ENCODE results near the gene EDIL3.
A peak's percentile ranks its signal among the peaks of the same experiment; 100 is the strongest.
"Not testable (repeated sequence)": the region's sequence is repeated elsewhere in the genome, so short reads cannot be mapped to it uniquely, and the experiment has no call there.

Gene EDIL3

DNA sequence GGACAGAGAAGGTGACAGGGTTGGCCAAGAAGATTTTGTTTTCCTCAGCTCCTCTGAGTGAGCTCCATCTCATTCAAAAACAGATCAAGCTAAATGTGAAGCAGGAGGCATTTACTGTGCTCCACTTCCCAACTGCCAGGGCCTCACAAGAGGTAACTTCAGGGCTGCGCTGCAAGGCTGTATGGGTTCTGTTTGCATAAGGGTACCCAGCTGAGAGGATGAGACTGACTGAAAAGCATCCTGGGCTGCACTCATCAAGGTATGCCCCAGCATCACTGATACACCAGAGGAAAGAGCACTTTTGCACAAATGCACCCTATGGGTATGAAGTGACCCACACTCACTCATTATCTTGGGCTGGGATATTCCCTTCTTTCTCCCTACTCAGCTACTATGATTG, 347.8 kb downstream of the EDIL3 start:
- DNase-seq: no peak

DNA sequence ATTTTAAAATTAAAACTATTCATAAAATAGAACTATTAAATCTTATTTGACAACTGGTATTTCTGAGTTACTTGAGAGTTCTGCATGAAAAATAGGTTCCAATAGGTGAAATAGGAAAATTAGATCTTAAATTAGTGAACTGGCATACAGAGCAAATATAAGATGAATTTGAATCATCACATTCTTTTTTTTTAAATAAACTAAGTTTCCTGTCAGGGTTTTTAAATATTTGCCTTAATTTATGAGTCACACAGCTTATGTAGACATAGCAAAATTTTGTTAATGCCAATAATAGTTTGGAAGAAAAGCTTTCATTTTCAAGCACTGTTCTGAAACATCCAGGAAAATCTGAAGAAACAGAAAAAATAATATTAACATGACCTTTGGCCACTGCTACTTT, 352.4 kb downstream of the EDIL3 start:
- peak; percentile 69 for DNase-seq

DNA sequence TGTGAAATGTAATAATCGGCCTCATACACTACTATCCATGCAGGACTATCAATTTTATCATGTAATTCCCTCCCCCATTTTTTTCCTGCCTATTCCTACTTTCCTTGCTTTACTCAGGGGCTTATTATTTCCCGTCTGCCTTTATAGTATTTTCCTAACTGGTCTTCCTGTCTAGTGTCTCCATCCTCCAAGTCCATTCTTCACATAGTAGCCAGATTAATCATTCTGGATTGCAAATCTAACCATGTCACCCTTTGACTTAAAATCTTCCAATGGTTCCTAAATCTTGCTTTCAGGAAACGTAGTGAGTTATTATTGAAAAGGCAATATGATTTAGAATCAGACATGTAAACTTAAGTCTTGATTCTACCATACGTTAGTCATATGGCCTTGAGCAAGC, 356.6 kb downstream of the EDIL3 start:
- DNase-seq: peak; percentile 93

DNA sequence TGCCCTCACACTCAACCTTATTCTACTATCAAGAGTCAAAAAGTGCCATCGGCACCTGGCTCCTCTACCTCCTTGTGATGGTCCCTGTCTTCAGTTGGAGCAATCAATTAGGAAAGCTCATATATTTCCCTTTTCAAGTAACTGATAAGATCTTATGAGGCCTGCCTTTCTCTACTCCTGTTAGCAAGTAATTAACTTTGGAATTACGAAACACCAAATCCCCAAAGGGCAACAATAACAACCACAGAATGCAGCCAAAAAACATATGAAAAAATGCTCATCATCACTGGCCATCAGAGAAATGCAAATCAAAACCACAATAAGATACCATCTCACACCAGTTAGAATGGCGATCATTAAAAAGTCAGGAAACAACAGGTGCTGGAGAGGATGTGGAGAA, 366.2 kb downstream of the EDIL3 start:
- not testable (repeated sequence) for DNase-seq

DNA sequence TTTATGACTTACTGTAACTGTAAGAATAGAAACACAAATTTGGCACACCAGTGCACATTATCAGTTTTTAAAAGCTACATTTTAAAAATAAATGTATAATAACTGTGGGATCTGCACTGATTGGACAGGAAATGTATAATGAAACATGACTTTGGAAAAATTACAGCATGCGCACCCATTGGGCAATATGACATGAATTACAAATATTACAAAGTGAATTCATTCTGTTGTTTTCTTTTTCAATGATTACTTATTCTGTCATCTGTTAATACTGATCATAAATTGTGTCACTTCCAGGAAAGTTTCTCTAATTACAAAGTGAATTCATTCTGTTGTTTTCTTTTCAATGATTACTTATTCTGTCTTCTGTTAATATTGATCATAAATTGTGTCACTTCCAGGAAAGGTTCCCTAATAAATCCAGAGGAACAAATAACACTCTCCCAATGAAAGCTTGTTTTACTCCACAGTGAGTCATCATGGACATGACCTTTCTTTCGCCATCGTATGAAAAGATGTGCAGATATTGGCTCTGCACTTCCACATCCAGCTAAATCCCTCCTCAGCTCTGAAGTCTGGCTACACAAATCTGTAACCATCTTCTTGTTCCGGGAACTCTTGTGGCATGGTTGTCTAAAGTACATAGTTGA, 367.0 kb downstream of the EDIL3 start:
- DNase-seq: no peak

DNA sequence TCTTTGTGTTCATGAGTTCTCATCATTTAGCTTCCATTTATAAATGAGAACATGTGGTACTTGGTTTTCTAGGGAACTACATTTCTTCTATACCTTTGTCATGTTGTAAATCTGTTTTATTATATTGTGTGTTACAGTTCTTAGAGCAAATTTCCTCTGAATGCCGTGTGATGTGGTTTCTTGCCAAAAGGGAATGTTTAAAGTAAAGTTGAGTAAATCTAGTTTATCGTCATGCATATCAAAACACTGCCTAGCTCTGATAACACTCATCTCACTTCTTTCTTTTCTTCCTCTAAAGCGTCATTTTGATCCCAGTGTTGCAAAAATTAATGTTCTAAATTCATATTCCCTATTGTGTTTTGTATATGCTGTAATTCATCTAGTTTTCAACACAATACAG, 368.6 kb downstream of the EDIL3 start:
- peak; percentile 77 for DNase-seq

DNA sequence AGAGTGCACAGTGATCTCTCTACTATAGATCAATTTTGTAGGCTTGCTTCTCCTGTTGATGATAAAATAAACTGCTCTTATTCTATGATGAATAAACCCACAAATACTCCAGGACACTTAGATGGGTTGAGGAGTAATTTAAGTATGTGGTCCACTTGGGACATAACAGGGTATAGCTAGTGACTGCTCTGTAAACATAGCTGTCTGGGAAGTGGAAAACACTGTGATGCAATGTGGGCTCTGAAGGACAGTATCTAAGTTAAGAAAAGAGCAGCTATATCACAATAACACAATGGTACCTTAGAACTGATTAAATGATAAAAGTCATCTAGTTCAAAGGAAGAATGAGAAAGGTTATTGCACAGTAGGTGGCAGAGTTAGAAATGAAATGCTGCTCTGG, 369.7 kb downstream of the EDIL3 start:
- no peak for DNase-seq

DNA sequence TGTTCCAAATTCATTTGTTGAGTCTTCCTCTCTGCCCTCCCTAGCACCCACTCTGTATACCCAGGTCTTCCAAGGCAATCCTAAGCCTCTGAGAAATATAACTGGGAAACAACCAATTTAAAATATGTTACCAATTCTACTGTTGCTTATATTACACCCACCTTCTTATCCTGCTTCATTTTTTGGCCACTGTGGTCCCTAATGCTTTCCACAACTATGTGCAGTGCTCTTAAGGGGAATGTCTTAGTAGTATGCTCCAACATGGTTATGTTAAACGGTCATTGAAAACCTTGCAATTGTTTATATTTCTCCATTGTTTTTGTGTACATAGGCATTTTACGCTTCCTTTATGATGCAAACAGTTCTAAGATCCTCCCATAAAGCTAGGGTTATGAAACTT, 390.9 kb downstream of the EDIL3 start:
- no peak for DNase-seq

DNA sequence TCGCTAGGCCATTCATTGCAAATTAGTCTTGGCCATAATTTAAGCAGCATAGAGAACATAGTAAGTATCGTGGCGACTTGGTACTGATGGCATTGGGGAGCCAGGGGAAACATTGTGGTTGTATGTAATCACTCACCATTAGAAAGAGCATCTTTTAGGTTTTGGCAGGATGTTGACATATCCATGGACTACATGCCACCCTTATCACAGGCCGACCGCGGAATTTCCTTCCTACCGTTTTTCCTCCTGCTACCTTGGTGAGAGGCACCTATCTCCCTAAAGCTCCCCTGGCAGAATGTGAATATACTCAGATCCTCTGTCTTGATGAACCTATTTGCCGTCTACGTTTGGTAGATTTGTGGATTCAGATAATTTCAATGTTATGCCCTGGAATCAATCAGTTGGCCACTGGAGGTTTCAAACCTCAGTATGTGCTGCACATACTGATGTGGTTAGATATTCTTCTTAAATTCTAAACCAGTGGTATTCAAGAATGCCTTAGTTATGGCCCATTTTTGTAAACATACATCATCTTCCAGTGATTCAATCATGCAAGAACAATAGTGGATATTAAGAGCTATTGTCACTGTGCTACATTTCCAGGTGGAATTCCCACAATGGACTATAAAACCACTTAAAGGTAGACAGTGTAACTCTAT, 393.0 kb downstream of the EDIL3 start:
- peak; percentile 63 for DNase-seq

DNA sequence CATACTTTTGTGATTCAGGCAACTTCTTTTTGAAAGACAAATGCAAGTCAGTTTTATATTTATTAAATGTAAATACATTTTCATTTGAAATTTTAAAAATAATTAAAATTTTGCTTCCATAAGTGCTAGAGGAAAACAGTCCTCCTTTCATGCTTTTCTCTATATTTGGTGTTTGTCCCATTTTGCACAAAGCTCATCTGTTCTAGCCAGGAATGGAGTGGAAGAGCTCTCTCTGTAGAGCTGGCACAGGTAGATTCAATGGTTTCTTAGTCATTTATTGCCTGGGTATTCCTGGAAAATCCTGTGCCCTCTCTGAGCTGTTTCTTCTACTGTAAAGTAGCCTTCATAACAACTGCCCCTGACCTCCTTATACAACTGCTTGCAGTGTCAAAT, 396.4 kb downstream of the EDIL3 start:
- no peak for DNase-seq

DNA sequence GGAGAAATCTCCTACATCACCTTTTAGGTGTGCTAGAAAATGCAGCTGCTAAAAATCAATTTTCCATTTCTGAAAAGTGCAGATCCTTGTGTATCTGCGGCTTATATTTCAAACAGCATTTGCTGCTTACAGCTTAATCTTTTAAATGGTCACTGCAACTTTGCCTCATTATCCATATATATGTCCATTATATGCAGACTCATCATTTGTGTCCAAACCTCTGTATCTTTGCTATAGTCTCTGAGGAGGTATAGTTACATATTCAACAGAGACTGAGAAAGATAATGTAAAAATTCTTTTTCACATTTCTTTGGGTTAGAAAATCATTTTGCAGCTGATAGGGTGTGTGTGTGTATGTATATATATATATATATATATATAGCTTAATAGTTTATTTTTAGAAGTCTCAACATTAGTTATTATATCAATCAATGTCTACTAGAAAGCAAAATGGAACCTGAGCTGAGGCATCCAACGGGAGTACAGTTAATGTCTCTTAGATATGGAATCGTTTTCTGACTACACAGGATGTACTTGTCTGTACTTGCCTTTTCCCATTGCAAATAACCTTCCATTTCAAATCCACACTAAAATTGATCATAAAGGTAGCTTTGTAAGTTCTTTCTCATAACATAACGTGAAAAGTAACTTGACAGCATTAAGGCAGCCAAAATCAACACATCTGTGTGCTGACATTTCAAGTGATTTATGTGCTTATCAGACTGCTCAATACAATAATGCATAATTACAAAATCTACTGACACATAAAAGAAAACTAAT, 397.0 kb downstream of the EDIL3 start:
- no peak for DNase-seq

DNA sequence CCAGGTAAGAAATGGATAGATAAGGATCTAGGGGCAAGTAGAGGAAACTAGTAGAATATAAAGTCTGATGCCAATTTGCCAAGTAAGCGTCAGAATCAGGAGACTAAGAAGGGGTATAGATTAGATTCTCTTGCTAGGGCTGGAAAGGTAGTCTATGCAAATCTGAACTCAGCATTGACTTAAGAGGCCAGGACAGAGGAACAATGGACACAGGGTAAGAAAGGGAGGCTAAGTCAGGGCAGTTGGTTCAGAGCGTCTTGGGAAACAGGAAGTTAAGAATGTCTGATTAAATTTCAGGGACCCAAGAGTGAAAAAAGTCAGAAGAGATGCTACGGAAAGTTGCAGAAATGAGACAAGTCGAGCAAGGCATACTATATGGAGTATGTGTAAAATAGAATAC, 400.8 kb downstream of the EDIL3 start:
- no peak for DNase-seq

DNA sequence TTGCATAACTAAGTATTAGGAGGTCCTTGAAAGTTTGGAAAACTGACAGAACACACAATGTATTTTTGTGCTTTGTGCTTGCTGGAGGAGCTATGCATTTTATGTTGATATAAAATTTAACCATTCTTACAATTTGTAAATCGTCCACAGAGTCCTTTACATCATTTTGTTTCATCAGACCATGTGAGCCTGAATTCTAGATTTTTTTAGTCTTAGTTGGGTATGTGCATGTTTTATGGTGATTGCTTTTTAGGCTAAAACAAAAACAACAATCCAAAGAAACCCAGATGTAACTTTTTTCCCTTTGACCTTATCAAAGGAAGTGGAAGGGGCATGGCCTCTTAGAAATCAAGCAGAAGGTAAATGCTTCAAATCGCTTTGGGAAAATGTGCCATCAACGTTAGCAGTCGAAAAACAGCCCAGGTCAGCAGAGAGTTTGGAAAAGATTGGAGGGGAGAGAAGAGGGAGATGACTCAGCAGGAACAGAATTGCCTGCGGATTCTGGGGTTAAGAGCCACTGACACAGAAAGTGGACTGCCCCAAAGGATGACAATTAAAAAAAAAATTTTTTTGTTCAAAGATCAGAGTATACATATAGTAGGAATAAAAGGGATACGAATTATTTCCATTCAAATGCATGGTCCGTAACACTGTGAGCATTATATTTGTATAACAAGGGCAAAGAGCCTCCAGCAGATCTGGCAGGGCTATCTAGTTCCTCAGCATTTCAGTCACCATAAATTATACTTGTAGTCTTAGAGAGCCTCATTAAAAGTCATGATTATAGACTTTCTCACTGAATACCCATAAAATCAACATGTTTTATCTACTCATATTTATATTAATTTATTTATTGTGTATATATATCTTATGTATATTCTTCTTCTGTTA, 410.5 kb downstream of the EDIL3 start:
- DNase-seq: peak; percentile 10

DNA sequence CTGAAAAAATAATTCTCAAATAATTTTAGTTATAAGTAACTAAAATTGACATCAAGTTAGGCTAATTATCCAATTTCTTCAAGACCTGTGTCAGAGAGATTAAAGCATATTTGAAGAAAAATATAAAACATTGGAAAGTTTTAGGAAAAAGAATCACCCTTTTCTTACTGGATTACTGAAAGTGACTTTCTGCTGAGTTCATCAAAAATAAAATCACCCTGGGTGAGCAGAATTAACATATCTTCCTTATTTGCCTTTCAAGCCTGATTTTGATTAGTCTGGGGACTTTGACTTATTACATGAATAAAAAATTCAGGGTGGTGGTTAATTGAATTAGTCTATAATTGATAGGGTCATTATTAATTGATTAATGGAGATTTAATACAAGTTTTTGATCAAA, 411.8 kb downstream of the EDIL3 start:
- DNase-seq: no peak

DNA sequence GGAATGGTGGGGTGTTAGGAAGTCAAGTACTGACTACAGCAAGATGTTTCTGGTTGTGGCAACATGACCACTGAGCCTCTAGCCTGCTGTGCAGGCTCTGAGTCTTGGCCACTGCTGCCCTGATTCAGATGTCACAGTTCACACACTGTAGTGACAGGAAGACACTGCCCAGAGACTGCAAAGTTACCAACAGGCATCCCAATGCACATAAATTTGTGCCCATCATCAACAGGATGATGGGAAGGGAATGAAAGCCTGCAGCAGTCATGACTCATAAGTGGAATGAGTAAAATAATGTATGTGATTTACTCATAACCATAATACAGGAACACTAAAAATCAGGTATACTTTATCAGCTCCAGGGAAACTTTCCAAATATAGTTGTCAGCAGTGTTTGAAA, 412.4 kb downstream of the EDIL3 start:
- DNase-seq: peak; percentile 86

DNA sequence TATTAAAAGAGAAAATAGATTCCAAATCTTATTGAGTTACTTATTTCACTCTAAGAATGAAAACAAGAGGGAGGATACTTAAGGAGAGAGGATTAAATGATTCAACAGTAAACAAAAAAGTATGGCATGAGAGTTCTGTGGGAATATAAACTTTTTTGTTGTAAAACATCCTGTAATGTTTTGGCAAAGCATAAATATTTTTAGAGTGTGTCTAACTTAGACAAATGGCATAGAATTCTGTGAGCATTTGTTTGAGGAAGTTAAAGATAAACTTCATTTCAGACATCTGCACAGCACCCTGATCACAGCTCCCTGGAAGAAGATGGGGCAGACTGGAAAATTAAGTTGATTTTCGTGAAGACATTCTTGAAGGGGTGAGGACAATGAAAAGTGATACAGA, 417.3 kb downstream of the EDIL3 start:
- no peak for DNase-seq

DNA sequence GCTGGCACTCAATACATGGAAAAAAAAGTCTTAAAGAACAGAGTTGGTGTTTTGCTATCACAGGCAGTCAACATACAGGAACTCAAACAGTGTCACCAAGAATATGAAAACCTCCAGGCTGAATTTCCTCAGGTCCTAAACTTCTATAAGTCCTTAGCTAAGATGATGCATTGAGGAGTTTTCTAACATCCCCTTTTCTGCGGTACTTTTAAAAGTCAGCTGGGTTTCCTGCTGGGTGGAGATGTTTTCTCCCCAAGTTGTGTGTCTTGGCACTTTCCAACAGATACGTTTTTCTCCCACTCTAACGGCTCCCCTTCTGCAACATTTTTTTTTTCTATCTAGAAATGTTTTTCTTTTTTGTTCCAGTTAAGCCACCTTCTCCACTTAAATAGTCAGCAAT, 419.2 kb downstream of the EDIL3 start:
- DNase-seq: no peak

DNA sequence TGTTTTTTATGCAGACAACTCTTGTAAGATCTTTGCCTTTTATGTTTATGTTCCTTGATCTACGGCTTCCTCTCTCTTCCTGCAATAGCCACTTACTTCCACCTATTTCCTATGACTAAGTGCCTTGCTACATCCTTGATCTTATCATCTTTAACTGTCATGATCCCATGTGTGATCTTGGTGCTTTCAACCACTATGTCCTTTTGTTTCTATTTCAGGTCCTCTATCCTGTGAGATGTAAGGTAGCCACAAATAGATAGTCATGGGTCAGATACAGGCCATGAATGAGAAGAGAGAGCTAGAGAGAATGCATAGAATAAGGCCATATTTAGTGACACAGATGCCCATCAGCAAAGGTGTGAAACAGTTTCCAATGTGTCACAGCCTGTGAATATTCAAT, 420.4 kb downstream of the EDIL3 start:
- peak; percentile 17 for DNase-seq

DNA sequence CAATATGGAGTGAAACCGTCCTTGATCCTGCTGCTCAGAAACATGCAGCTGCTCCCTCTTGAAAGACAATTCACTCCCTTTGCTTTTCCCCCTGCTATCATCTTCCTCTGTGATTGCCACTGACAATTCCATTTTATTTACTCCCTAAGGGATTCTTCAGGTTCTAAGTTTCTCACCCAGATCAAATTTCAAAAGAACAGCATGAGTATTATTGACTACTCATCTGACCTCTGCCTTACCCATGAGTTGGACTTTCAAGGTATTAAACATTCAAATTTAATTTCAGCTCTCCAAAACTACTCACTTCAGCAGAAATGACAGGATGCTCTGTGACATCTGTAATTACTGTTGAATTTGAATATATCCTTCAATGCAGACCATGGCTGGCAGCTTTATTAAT, 427.5 kb downstream of the EDIL3 start:
- DNase-seq: peak; percentile 14

DNA sequence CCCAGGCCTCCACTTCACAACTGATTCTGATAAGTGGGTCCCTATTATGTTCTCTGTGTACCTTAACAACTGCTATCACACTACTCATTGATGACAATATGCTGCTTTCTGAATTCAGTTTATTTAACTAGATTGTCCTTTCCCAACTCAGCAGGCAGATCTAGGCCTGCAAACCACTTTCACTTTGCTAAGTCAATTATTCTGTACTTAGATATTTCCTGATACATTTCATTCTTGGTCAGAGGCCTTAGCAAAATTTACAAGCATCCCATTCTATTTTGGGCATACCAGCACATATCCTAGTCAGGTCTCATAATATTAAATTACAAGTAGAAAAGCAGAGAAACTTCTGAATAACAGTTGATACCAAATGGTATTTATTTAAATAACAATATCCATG, 428.3 kb downstream of the EDIL3 start:
- peak; percentile 27 for DNase-seq

DNA sequence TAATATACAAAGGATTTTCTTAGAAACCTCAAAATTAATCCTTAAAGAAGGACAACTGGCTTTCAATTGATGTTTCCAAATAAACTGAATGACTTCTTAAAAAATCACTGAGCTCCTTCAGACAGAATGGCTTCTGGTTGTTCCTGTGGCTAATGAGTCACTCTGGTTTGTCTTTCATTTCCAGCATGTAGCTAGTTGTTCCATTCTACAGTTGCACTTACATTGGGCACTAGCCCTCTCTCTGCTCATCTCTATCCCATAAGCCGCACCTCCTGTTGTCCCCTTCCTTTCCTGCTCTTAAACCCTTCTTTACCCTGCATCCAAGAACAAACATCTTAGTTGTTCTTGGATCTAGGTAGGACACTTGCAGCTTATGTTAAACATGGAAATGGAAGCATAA, 428.8 kb downstream of the EDIL3 start:
- peak; percentile 81 for DNase-seq

DNA sequence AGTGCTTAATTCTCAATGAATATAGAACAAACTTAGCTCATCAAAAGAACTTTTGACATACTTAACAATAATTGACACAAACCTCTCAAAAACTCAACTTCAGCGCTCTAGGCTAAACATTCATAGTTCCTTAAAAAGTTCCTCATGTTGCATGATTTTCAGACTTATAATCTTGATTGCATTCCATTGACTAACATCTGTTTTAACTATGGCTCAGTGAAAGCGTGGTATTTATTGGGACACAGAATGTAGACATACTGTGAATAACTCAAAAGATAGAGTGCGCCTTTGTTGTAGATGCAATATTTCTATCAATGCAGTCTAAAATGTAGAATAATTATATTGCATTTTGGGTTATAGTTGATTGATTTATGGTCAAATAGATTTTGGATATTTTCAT, 436.9 kb downstream of the EDIL3 start:
- DNase-seq: peak; percentile 38

DNA sequence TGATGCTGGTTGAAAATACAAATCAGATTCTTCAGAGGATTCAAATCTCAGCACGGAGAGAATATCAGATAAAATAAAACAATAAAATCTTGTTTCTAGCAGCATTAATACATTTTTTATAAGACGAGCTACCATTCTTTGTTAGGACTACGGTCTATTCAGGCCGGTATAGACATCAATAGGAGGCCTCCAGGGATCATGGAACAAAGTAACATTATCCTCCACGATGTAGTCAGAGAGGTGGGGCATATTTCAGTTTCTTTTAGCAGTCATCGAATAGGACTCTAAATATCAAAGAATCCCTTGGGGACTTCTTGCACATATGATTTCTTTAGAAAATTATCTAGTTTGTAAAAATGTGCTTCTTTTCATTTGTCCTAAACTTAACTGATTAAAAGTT, 438.2 kb downstream of the EDIL3 start:
- no peak for DNase-seq

All from fibroblast of upper back skin (primary cell).